GM21619 (cell line): Measurements from ENCODE around the gene BBS9.

ENCODE experiments used
- ATAC-seq: cut with Tn5 transposase; IDR thresholded peaks from one replicate; pipeline ENCODE4 v1.9.1; 2021; ENCODE audit not compliant: unreplicated experiment

Gene BBS9

DNA sequence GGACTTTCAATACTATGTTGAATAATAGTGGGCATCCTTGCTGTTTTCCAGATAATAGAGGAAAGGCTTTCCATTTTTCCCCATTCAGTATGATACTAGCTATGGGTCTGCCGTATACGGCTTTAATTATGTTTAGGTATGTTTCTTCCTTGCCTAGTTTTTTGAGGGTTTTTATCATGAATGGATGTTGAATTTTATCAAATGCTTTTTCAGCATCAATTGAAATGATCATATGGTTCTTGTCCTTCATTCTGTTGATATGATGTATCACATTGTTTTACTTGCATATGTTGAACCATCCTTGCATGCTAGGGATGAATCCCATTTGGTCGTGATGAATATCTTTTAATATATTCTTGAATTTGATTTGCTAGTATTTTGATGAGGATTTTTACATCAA lies 11.0 kb upstream of the BBS9 start:
- ATAC-seq, result no peak

DNA sequence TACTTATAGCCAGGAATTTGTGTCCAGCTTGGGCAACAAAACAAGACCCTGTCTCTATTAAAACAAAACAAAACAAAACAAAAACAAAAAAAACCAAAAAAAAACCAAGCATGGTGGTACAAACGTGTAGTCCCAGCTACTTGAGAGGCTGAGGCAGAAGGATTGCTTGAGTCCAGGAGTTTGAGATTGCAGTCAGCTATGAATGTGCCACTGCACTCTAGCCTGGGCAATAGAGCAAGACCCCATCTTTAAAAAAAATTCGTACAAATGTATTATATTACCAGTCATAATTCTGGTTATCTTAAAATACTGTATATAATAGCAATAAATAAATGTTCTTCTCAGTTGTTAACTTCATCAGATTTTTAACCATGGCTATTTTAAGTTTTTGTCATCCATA lies 2.3 kb upstream of the BBS9 start:
- no peak for ATAC-seq

DNA sequence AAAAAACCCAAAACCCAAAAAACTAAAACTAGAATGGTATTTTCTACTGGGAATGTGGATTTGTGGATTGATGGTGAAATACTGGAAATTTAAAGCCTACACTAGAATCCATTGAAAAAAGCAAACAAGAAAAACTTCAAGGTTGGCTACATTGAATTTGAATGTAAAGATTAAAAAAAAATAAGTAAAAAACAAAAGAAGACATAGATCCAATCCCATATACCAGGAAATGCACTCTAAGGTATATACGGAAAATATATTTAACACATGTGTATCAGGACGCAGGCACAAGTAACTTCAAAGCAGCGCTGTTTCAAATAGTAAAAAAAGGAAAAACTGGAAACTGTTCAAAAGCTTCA lies 754 bp upstream of the BBS9 start:
- ATAC-seq, result no peak

DNA sequence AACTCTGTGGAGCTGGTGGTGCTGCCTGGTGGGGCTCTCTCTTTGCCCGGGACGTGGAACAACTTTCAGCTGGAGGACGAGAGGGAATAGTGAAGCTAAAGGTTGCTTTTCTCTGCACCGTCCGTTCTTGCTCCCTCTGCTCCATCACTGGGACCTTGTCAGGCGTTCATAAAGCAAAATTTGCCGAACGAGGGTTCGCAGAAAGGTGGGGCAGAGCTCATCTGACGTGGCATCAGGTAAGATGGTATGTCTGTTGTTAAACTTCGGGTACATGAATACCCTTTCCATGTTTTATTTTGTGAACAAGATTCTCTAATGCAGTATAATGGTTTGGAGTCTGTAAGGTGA lies 416 bp downstream of the BBS9 start:
- ATAC-seq, result no peak

DNA sequence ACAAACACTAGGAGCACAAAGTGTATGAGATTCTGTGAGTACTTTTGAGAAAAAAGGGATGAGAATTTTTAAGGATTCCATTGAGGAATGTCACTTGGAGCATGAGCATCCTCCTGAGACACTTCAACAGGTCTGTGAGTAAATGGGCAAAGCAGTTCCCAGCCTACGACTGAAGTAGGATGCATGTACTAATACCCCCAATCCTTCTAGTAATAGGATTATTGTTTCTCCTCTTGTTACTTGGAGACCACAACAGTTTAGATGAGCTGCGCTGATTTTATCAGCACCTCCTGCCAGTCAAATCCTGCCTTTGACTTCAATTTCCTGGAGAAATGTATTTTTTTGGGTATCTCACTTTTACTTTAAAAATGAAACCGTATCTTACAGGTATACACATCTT lies 820 bp downstream of the BBS9 start:
- ATAC-seq, result no peak

DNA sequence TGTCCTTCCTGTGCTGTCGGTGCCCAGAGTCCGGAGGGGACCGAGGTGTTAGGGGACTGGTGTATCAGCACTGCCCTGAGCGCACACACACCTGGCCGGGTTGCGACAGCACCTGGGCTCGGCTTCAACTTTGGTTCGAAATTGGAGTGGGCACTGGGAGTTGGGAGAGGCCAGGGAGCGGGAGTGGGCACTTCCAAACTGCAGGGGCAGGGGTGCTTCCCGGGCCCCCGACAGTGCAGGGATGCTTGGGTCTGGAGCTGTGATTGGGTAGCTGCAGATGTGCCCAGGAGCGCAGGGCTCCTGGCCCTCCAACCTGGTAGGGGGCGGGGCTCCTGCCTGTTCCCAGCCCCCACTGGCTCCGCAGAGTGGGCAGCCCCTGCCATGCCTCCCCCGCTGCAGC lies 7.7 kb downstream of the BBS9 start:
- ATAC-seq, result no peak

DNA sequence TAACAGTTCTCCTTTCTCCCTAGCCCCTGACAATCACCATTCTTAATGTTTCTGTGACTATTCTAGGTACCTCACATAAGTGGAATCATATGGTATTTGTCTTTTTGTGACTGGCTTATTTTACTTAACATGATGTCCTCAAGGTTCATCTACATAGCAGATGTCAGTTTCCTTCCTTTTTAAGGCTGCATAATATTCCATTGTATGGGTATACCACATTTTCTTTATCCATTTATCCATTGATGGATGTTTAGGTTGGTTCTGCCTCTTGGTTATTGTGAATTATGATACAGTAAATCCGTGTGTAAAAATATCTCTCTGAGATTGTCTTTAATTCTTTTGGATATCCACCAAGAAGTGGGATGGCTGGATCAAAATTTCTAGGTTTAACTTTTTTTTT lies 13.2 kb downstream of the BBS9 start:
- ATAC-seq, result no peak

DNA sequence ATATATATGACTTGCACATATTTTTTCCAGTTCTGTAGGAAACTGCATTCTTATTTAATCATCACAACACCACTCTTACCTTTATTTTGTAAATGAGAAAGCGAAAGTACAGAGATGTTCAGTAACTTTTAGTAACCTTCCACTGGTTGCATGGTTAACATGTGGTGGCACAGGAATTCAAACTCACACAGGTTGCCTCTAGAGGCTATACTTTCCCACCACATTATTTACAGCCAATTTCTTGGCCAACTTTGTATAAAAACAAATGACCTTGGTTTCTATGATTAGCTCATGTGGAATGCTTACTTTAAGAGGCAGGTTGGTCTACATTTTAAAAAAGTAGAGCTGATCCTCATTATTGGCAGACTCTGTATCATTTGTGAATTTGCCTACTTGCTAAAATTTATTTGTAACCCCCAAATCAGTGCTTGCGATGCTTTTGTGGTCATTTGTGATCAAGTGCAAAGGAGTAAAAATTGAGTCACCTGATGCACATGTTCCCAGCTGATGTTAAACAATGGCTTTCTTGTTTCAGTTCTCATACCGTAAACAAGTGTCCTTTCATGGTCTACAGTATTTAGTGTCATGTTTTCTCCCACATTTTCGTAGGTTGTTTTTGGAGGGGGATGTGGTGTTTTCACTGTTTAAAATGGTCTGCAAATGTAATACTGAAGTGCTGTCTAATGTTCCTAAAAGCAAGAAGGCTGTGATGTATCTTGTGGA lies 14.8 kb downstream of the BBS9 start:
- no peak for ATAC-seq

DNA sequence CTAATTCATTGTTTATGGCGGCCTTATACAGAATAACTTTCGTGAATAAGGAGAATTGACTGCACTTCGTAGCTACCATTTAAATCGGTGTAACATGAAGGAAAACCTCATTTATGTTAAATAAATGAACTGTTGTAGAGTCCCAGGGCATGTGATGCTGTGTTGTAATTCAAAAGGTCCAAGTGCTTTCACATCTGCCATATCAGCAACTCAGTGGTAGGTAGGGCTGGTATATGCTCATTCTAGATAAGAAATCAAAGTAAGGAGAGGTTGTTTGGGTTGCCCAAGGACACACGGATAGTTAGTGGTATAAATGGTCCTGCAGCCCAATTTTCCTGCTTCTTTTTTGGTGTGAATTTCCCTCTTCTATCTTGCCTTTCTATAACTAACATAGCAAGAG lies 15.8 kb downstream of the BBS9 start:
- no peak for ATAC-seq

DNA sequence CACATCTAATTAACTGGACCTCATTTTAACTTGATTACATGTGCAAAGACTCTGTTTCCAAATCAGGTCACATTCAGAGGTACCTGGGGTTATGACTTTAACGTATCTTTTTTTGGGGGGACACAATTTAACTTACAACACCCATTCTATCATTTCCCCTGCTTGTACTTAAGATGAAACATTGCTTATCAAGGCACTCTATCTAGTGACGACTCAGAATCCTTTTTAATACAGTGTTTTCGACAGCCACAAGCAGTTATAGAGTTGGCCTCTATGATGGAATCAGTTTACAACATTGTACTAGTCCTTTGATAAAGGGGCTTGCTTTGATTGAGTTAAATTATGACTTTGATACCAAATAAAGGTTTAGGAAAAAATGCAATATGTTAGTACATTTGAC lies 22.7 kb downstream of the BBS9 start:
- ATAC-seq, result no peak

DNA sequence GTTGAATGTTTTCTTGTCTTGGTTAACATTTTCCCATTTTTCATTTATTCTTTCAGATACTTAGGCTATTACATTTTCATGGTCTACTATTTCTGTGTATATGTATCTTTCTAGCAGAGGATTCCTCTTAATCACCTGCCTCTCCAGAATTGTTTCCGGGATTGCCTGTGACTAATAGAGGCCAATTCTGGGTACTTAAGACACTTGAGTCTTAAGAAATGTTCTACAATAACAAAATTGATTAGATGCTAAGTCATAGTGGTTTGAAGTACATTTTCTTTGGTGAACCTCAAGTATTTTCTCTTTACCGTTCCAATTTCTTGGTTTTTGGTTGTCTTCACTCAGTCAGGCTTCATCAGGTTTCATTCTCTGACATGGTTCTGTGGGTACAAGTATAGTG lies 26.4 kb downstream of the BBS9 start:
- ATAC-seq, result no peak

DNA sequence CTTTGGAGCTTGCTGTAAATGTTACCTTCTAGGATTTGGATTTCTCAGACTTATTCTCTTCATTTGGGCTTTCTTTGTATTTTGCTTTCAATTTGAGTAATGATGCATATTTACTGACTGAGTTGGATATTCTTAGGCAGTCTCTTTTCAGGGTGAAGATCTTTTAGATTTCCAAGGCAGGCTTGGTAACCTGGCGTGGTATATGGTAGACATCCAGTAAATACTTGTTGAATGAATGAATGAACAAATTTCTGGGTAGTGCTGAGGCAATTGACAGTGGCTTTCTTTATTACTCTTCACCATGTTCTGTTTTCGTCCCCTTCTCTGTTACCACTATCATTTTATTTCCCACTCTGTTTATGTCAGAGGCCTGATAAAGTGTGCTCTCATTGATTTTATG lies 27.1 kb downstream of the BBS9 start:
- ATAC-seq, result no peak

DNA sequence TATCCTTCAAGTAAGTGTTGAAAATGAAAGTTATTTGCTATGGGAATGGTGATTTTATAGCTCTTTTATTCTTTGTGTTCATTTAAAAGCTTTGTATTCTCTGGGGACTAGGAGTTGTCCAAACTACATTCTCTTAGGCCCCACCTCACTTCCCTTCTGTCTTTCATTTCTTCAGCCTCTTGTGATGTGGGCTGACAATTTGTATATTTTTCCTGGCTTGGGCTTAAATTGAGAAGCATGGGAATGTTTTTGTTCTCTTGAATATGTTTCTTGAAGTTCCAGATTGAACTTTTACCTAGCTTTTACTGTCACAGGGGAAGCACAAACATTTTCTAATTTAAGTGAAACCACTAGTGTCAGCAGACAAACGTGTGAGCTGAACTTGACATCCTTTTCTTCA lies 27.9 kb downstream of the BBS9 start:
- ATAC-seq, result no peak

DNA sequence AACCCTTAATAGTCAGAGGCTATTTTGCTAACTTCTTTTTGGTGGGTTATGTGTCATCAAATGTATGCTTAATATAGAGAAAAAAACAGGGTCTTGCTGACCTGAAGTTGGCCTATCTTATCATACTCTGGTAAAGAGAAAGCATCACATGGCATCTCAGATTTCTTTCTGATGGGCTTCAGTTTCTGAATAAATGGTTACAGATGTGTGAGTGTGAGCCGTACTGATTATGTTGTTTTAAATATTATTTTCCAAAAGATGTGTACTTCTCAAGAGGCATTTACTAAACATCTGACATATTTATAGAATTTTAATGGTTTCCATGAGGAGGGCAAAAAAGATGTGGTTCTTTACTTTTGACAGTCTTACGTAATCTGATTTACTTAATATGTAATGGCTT lies 28.4 kb downstream of the BBS9 start:
- ATAC-seq, result no peak

DNA sequence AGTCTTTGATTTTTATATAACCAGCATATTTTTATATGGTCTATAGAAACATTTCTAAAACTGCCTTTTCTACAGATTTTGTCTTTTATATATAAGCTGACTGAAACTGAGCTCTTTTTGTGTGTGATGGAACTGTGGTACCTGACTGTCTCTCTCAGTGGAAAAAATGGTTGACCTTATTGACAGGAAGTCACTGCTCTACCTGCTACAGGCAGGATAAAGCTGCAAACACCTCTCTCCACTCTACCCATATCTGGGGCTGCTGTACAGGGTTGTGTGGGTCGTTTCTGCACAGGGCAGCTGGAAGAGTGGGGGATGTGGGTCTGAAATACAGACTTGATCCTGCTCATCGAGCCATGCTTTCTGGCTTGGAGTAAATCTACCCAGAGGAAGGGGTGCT lies 48.5 kb downstream of the BBS9 start:
- no peak for ATAC-seq

DNA sequence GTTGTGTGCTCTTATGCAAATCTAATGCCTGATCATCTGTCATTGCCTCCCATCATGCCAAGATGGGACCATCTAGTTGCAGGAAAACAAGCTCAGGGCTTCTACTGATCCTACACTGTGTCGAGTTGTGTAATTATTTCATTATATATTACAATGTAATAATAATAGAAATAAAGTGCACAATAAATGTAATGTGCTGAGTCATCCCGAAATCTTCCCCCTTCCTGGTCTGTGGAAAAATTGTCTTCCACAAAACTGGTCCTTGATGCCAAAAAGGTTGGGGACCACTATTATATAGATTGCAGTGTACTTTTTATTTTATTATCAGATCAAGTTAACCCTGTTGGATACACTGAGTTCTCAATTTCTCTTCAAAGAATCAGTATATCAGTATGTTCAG lies 50.2 kb downstream of the BBS9 start:
- no peak for ATAC-seq

DNA sequence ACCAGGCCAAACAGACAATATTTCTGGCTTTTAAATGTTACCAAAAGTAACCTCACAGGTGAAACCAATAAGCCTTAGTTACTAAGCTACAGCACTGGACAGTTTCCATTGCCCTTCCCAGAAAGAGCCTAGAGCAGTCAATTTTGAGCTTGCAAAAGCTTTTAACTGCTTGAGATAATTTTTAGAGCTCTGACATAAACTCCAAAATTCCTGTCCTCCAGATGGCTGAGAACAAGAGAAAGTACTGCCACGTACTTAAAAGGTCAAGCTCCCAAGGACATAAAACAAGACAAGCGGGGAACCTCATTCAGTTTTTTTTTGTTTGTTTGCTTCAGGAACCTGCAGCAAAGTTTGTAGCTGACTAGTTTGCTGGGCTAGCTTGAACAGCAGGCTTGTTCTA lies 54.1 kb downstream of the BBS9 start:
- ATAC-seq, result no peak

DNA sequence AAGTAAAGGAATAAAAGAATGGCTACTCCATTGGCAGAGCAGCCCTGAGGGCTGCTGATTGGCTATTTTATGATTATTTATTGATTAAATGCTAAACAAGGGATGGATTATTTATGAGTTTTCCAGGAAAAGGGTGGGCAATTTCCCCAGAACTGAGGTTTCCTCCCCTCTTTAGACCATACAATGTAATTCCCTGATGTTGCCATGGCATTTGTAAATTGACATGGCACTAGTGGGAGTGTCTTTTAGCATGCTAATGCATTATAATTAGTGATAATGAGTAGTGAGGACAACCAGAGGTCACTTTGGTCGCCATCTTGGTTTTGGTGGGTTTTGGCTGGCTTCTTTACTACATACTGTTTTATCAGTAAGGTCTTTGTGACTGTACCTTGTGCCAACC lies 55.5 kb downstream of the BBS9 start:
- no peak for ATAC-seq

DNA sequence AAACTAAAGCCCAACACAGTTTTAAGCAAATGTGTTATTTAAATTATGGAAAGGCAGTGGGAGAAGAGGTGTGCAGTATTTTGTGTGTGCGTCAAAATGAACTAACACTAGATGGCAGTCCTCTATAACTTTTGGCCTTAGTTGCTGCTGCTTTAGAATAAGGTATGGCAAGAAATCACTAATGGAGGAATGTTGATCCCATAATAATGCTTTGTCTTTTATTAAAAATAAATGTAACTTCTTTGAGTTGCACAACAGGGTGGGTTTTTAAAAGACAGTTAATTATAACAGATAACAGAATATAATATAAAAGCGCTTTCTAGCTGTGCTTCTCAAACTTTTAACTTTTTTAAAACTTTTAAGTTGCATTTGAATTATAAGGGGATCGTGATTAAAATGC lies 56.4 kb downstream of the BBS9 start:
- peak; percentile 80 for ATAC-seq

DNA sequence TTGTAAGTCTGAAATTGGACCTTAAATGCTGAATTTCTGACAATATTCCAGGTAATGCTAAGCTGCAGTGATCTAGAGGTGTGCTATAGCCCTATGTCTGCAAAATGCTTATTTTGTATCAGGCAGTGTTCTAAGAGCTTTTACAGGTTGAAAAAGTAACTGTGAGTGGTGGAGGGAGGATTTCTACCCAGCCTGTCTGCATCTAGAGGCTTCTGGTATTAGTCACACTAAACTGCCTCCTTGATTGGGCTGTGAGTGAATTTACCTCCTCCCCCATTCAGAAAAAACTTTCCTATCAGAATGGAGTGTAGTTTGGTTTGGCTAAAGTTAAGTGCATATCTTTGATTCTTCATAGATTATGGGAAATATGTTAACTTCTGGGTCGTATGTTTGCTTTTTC lies 56.8 kb downstream of the BBS9 start:
- ATAC-seq, result no peak

DNA sequence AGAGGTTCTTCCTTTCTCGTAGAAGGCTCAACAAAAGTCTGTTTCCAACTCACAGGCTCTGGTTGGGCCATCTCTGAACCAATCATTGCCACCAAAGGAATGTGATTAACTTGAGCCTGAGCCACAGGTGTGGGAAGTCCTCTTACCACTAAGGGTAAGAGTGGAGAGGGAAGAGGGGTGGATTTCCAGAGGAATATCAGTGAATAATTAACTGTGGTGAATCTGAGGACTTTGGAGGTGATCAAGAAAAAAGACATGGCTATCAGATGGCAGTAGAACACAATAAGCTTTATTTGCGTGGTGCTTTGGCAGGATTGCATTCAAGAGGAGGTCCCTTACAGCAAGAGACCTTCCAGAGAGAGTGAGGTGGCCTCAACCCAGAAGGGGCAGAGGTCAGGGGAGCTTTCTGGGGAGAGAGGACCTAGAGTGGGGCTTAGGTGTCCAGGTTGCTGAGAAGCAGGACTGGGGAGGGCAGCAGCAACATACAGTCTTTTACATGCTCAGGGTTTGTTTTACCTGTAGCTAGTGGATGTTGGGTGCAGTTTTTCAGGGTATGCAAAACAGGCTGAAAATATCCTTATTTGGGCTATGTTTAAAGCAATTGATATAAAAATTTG lies 61.4 kb downstream of the BBS9 start:
- no peak for ATAC-seq

DNA sequence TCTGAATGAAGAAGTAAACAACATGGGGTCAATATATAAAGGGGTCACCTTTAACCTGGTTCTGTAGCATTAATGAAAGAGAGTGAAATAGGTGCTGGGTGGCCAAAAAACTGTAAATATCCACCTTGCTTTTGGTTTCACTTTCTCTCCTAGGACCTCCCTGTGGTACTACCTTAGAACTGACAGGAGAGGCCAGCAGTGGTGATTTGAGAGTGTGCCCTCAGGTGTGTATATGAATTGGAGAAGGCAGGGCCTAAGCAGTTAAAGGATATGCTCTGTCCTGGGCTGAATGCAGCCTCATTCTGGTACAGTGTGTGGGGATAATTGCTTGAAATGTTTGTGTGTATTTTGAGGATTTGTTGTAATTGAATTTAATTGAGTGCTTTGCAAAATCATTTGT lies 62.0 kb downstream of the BBS9 start:
- ATAC-seq, result peak; percentile 81

DNA sequence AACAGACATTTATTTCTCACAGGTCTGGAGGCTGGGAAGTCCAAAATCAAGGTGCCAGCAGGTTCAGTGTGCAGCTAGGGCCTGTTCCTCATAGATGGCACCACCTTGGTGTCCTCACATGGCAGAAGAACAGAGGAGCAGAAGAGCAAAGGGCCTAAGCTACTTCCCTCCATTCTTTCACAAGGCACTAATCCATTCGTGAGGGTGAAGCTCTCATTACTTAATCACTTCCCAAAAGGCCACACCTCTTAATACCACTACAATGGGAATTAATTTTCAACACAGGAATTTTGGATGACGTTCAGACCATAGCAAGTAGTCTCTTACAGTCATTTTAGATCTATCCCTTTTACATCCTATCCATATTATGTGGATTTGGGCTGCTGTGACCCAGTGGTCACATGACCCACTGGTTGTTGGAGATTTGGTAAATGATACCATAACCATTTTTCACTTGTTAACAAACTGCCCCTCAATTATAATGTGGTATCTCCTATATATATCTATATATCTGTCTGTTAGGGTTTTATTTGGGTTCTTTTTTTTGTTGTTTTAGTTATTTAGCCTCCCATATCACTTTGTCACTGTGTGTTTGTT lies 63.4 kb downstream of the BBS9 start:
- no peak for ATAC-seq
